ENCODE data around the gene CNNM4.

Gene CNNM4

DNA sequence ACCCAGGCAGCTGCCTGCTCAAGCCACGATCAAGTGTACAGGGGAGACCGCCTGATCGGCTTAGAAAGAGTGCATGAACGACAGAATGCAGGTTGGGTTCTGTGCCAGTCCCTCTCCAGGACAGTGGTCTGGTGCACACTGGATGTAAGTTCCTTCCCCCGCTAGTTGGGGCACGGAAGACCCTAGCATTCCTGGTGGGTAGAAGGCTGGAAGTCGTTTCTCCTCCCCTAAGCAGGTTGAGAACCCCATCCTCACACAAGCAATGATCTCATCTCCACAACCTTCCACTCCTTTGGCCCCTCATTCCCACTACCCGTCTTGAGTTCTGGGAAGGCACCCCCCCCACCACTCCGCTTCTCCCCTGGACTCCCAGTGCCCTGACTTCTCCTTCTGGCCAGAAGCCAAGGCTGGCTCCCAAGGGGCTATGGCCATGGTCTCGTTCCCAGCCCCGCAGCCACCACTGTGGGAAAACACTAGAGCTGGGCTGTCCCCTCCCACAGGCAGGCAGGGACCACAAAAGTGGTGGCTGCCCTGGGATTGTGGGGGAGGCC lies 98.5 kb downstream of the CNNM4 start:
- no peak for DNase-seq (ENCODE audit: low read depth)

- no peak for DNase-seq (ENCODE audit: low read depth)
Observed at GRCh38 chr2:96859681-96860064, 99.0 kb downstream of the CNNM4 start.

DNA sequence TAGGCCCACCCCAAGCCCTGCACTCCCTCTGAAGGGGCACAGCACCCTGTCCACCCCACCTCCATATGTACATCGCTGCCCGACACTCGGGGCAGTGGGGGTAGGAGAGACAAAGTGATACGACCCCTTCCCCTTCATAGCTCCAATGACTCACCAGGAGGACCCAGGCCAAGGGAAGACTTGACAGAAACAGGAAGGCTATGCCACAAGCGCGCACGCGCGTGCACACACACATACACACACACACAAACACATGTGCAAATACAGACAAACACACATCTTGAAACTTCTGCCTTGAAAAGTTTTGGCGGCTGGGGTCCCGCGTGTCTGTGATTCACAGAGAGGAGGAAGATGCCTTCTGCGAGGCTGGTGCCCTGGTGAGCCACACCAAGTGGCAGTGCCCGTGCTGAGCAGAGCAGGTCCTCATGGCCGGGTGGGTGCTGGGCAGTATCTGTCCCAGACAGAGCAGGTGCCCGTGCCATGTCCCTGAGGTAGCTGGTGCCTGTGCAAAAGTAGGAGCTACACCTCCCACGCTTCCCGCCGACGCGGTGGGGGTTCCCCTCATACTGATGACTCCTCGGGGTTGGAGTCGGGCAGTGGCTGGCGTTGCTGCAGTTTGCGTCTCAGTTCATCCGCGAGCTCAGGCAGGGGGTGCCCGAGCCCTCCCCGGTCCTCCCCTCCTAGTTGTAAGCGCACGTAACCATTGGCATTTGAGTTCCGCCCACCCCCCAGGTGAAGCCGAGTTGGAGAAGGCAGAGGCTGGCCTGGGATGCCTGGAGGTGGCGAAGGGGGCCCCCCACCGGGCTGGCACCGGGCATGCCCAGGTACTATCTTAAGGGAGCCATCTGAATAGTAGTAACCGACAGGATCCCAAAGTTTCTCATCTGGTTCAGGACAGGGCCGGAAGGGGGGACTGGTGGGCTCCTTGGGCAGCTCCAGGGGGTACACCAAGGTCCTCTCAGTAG lies 99.6 kb downstream of the CNNM4 start:
- DNase-seq (ENCODE audit: low read depth): no peak

DNA sequence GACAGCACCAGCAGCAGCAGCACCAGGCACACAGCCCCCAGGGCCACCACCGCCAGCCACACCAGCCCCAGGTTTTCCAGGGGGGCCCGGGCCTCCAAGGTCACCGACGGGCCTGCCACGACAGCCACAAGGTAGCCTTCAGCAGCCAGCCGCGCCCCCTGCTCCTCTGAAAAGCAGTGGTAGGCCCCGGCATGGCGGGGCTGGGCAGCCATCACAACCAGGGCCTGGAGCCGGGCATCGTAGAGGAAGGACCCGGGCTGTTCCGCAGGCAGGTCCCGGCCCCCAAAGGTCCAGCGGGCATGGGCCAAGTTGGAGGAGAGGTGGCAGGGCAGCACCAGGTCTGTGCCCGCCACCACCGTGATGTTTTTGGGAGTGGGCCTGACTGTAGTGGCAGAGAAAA lies 100.4 kb downstream of the CNNM4 start:
- DNase-seq (ENCODE audit: low read depth): no peak

Measured in GM04503 (cell line).